ENCODE measurements around the gene CALCOCO2.

CALCOCO2 gene

GRCh38 chr17:48912476-48912875 is 81.6 kb downstream of the CALCOCO2 start:
- Histone ChIP-seq H3K4me3 (ENCODE audit: low read depth in 1 of 2, low read length in 2 of 2) (no peak overlapping the region), H3K9ac (ENCODE audit: low read depth in 1 of 2, low read length in 2 of 2) (no peak overlapping the region), H3K4me1 (ENCODE audit: control insufficient read depth in 1 of 2, insufficient read depth in 2 of 2, low read length in 2 of 2) (peaks cover 32 to 35% of the 10 kb centered on the region in 2 donors), H3K27me3 (ENCODE audit: control insufficient read depth in 1 of 2, insufficient read depth in 2 of 2, low read length in 2 of 2) (no peaks in the 10 kb centered on the region), H3K9me3 (ENCODE audit: control insufficient read depth in 1 of 2, low read length in 2 of 2) (no peaks in the 10 kb centered on the region), H3K36me3 (ENCODE audit: control insufficient read depth in 1 of 2, insufficient read depth in 2 of 2, low read length in 2 of 2) (peaks cover 8 to 56% of the 10 kb centered on the region in 2 donors), H3K27ac (ENCODE audit: low read depth, low read length) (no peak overlapping the region)
